ENCODE results near the gene PLEKHA7.
A peak's percentile ranks its signal among the peaks of the same experiment; 100 is the strongest.

The PLEKHA7 gene

DNA sequence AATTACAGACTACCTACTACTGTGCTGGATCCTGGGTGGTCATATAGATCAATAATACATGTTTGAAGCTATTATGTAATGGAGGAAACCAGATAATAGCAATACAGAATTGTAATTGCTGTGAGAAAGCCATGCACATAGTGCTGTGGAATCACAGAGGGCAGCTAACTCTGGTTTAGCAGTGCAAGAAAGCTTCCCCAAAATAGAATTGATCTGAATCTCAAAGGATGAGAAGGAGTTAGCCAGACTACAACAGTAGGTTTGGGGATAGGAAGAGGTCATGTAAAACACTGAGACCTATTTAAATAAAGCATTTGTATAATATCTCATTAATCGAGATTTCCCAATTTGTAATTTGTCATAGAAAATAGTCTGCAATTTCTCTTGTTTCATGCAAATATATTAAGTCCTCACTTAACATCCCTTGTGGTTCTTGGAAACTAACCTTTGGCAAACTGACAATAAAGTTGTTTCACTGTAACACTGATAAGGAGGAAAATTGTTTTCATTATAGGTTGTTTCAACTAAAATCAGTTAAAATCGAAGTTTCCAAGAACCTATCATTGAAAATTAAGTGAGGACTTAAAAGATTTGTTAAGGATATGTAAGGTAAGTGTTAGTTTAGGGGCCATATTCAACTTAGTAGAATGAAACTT lies 268.1 kb downstream of the PLEKHA7 start:
- Histone ChIP-seq H3K4me1 (ENCODE audit: control insufficient read depth, insufficient read depth, low read length) (peaks cover 7% of the 10 kb centered on the region), H3K36me3 (ENCODE audit: control insufficient read depth, insufficient read depth, low read length) (peaks cover 5% of the 10 kb centered on the region), H3K9me3 (ENCODE audit: control insufficient read depth, low read length) (no peaks in the 10 kb centered on the region), H3K9ac (ENCODE audit: low read length) (no peak overlapping the region), H3K27me3 (ENCODE audit: control insufficient read depth, insufficient read depth, low read length) (no peaks in the 10 kb centered on the region), H3K4me3 (ENCODE audit: low read length) (no peak overlapping the region)

DNA sequence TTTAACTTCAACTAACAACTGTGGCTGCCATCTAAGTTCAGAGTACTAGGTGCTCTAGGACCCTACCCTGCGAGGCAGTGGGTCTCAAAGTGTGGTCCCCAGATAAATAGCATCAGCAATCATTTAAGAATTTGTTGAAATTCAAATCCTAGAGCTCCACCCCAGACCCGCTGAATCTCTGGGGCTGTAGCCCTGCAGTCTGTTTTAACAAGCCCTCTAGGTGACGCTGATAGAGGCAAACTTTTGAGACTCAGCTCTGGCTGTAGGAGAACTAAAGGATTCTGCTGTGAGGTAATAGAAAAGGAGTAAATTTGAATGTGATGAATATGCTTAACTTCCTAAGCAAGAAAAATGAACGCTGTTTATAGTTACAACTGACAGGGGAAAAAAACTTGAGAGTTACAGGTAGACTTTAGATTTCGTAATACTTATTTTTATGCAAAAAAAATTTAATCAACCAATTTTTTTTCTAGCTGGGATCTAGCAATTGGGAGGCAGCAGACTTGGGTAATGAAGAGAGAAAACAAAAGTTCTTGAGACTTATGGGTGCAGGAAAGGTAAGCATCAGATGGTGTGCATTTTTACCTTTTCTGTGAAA lies 270.0 kb downstream of the PLEKHA7 start:
- no peaks in the 10 kb centered on the region for H3K9me3 ChIP-seq (ENCODE audit: control insufficient read depth, low read length)
- peaks cover under 1% of the 10 kb centered on the region for H3K36me3 ChIP-seq (ENCODE audit: control insufficient read depth, insufficient read depth, low read length)
- no peak overlapping the region for H3K4me3 ChIP-seq (ENCODE audit: low read length)
- peaks cover 16% of the 10 kb centered on the region for H3K4me1 ChIP-seq (ENCODE audit: control insufficient read depth, insufficient read depth, low read length)
- H3K27me3 ChIP-seq (ENCODE audit: control insufficient read depth, insufficient read depth, low read length), result no peaks in the 10 kb centered on the region
- no peak overlapping the region for H3K9ac ChIP-seq (ENCODE audit: low read length)

DNA sequence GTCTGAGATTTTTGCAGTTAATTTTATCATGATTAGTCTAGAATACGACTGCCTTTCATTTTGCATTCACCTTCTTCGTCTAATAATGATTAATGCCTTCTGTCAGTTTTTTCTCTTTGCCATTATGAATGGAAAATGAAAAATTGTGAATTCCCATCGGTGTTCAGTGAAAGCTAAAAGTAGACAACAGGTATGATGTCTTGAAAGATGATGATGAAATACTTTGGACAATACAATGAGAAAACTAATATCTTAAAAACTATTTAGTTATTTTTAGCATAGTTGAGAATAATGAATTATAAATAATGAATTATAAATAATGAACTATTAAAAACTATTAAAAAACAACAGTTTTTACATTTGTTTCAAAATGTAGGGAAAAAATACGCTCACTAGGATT lies 270.7 kb downstream of the PLEKHA7 start:
- Histone ChIP-seq H3K4me1 (ENCODE audit: control insufficient read depth, insufficient read depth, low read length) (peaks cover 16% of the 10 kb centered on the region), H3K4me3 (ENCODE audit: low read length) (no peak overlapping the region), H3K9ac (ENCODE audit: low read length) (no peak overlapping the region), H3K9me3 (ENCODE audit: control insufficient read depth, low read length) (no peaks in the 10 kb centered on the region), H3K36me3 (ENCODE audit: control insufficient read depth, insufficient read depth, low read length) (no peaks in the 10 kb centered on the region), H3K27me3 (ENCODE audit: control insufficient read depth, insufficient read depth, low read length) (no peaks in the 10 kb centered on the region)

GRCh38 chr11:16741473-16741872 lies 272.7 kb downstream of the PLEKHA7 start:
- peaks cover 16% of the 10 kb centered on the region for H3K4me1 ChIP-seq (ENCODE audit: control insufficient read depth, insufficient read depth, low read length)
- H3K9ac ChIP-seq (ENCODE audit: low read length), result no peak overlapping the region
- no peaks in the 10 kb centered on the region for H3K27me3 ChIP-seq (ENCODE audit: control insufficient read depth, insufficient read depth, low read length)
- H3K9me3 ChIP-seq (ENCODE audit: control insufficient read depth, low read length), result no peaks in the 10 kb centered on the region
- H3K4me3 ChIP-seq (ENCODE audit: low read length), result no peak overlapping the region
- no peaks in the 10 kb centered on the region for H3K36me3 ChIP-seq (ENCODE audit: control insufficient read depth, insufficient read depth, low read length)

- Histone ChIP-seq H3K9me3 (ENCODE audit: control insufficient read depth, low read length) (no peaks in the 10 kb centered on the region), H3K4me1 (ENCODE audit: control insufficient read depth, insufficient read depth, low read length) (peaks cover 16% of the 10 kb centered on the region), H3K36me3 (ENCODE audit: control insufficient read depth, insufficient read depth, low read length) (no peaks in the 10 kb centered on the region), H3K4me3 (ENCODE audit: low read length) (peak overlapping the region; percentile 57), H3K9ac (ENCODE audit: low read length) (peak overlapping the region; percentile 99), H3K27me3 (ENCODE audit: control insufficient read depth, insufficient read depth, low read length) (no peaks in the 10 kb centered on the region)
These were observed 275.0 kb downstream of the PLEKHA7 start for GRCh38 chr11:16738947-16739815.

- Histone ChIP-seq H3K27me3 (ENCODE audit: control insufficient read depth, insufficient read depth, low read length) (no peaks in the 10 kb centered on the region), H3K9ac (ENCODE audit: low read length) (peak within 1 kb of the TSS; percentile 99), H3K36me3 (ENCODE audit: control insufficient read depth, insufficient read depth, low read length) (no peaks in the 10 kb centered on the region), H3K9me3 (ENCODE audit: control insufficient read depth, low read length) (no peaks in the 10 kb centered on the region), H3K4me1 (ENCODE audit: control insufficient read depth, insufficient read depth, low read length) (peaks cover 16% of the 10 kb centered on the region), H3K4me3 (ENCODE audit: low read length) (peak within 1 kb of the TSS; percentile 57)
These were observed 275.8 kb downstream of the PLEKHA7 start, which contains the start of gene C11orf58 for GRCh38 chr11:16738193-16738946. Gene C11orf58, plus strand, starts transcription at chr11:16738647. Its CDS starts 132 bp downstream, at chr11:16738779.

GRCh38 chr11:16737818-16738192 lies 276.4 kb downstream of the PLEKHA7 start:
- peak overlapping the region; percentile 57 for H3K4me3 ChIP-seq (ENCODE audit: low read length)
- H3K9ac ChIP-seq (ENCODE audit: low read length), result peak overlapping the region; percentile 99
- no peaks in the 10 kb centered on the region for H3K36me3 ChIP-seq (ENCODE audit: control insufficient read depth, insufficient read depth, low read length)
- H3K27me3 ChIP-seq (ENCODE audit: control insufficient read depth, insufficient read depth, low read length), result no peaks in the 10 kb centered on the region
- no peaks in the 10 kb centered on the region for H3K9me3 ChIP-seq (ENCODE audit: control insufficient read depth, low read length)
- peaks cover 16% of the 10 kb centered on the region for H3K4me1 ChIP-seq (ENCODE audit: control insufficient read depth, insufficient read depth, low read length)
